CD4-positive, CD25-positive, alpha-beta regulatory T cell (primary cell): ENCODE data around the gene GREM1. TPM values are rescaled to one million over a fixed set of nuclear protein-coding genes. Genes with fewer than 3 reads are reported as not detected.

Experiments used
- ATAC-seq, 2 donors: fragments of 150-1000 bp; cut with Tn5 transposase; one replicate each; pipeline ENCODE4 v1.10.0; 2021; ENCODE audit warnings: low read depth in 2 of 2, moderate number of reproducible peaks in 2 of 2, moderate library complexity in 1 of 2
- DNase-seq, 3 donors: peaks; one replicate each; pipeline versions ENCODE4 v3.0.0 to v3.0.0-alpha.2; 2012 to 2022; ENCODE audit warnings: mixed read lengths in 1 of 3
- H3K27ac ChIP-seq: one replicate; pipeline ENCODE4 v1.7.0; 2013; ENCODE audit warnings: mild to moderate bottlenecking, low read length; ENCODE audit not compliant: insufficient read depth, poor library complexity, severe bottlenecking
- H3K27me3 ChIP-seq: one replicate; pipeline ENCODE4 v1.7.0; 2013; ENCODE audit warnings: low read length; ENCODE audit not compliant: control insufficient read depth, insufficient read depth
- H3K36me3 ChIP-seq: one replicate; pipeline ENCODE4 v1.7.0; 2013; ENCODE audit warnings: mild to moderate bottlenecking, low read length, moderate library complexity; ENCODE audit not compliant: control insufficient read depth, insufficient read depth
- H3K4me1 ChIP-seq: 2 replicates; pipeline ENCODE4 v1.7.0; 2013; ENCODE audit warnings: mild to moderate bottlenecking, low read length; ENCODE audit not compliant: insufficient read depth, control insufficient read depth, poor library complexity, severe bottlenecking
- H3K4me3 ChIP-seq: one replicate; pipeline ENCODE4 v1.7.0; 2013; ENCODE audit warnings: low read depth, mild to moderate bottlenecking, low read length, moderate library complexity
- H3K9me3 ChIP-seq, 2 experiments: 1 replicate in 1 of 2; 2 replicates in 1 of 2; pipeline ENCODE4 v1.7.0; 2013; ENCODE audit warnings: low read length in 2 of 2, mild to moderate bottlenecking in 1 of 2, moderate library complexity in 1 of 2; ENCODE audit not compliant: control insufficient read depth in 2 of 2
- H3K27ac Mint-ChIP-seq, 3 donors: one replicate each; pipeline ENCODE4 v1.8.0; 2020 to 2022; ENCODE audit warnings: mild to moderate bottlenecking in 3 of 3, mixed read lengths in 3 of 3, moderate library complexity in 2 of 3
- H3K27me3 Mint-ChIP-seq: one replicate; pipeline ENCODE4 v1.8.0; 2022; ENCODE audit warnings: mild to moderate bottlenecking, mixed read lengths
- H3K36me3 Mint-ChIP-seq: one replicate; pipeline ENCODE4 v1.8.0; 2020; ENCODE audit warnings: mixed read lengths
- H3K4me1 Mint-ChIP-seq, 4 donors: one replicate each; pipeline ENCODE4 v1.8.0; 2020 to 2022; ENCODE audit warnings: mixed read lengths in 4 of 4, mild to moderate bottlenecking in 1 of 4
- H3K4me3 Mint-ChIP-seq, 4 donors: one replicate each; pipeline ENCODE4 v1.8.0; 2020 to 2022; ENCODE audit warnings: mild to moderate bottlenecking in 4 of 4, mixed read lengths in 4 of 4, moderate library complexity in 3 of 4
- H3K9me3 Mint-ChIP-seq, 7 donors: one replicate each; pipeline ENCODE4 v1.8.0; 2020 to 2022; ENCODE audit warnings: mixed read lengths in 7 of 7, mild to moderate bottlenecking in 3 of 7, moderate library complexity in 2 of 7
- polyA plus RNA-seq, 4 donors: library from polyadenylated mRNA; unstranded; fragments of 300-500 nt; fragmentation: Illumina TruSeq; gene quantifications; one replicate each; pipeline ENCODE4 v1.2.3, GENCODE V29; 2021
- total RNA-seq: library from RNA; stranded (reverse); gene quantifications from one replicate; pipeline ENCODE4 v1.2.3, GENCODE V29; 2022

The GREM1 gene
- total and polyA plus RNA-seq, 5 donors from 2014 or later: not detected

DNA sequence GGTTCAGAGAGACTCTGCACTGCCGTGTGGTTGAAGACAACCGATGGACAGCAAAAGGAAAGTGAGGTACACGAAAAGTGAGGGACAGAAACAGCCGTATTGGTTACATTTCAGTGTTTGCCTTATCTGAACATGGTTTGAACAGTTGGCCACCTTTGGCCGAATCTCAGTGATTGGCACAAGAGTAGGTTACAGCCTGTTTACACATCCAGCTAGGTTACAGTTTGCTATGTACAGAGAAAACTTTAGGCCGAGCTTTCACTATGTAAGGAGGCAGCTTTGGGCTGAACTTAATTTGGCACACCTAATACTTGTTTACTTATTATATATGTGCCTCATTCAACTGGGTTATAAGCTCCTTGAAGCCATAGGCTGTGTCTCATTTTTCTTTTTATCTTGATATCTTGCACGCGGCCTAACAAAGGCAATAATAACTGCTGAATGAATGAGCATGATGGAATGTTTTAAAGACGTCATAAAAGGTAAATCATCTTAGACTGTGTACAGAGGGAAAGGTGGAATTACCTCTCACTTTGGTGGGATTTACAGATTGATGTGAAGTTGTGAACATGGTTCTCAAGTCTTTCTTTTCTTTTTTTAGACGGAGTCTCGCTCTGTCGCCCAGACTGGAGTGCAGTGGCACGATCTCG is 17.2 kb upstream of the GREM1 start:
- Mint-ChIP-seq H3K27me3 (peaks cover 4% of the 10 kb centered on the region), H3K27ac (no peak overlapping the region), H3K4me1 (no peaks in the 10 kb centered on the region), H3K36me3 (no peaks in the 10 kb centered on the region), H3K9me3 (peaks cover 0 to 2% (median 0%) of the 10 kb centered on the region in 7 donors), H3K4me3 (no peak overlapping the region)
- H3K27ac ChIP-seq: no peak overlapping the region
- no peaks in the 10 kb centered on the region for H3K4me1 ChIP-seq
- H3K36me3 ChIP-seq: no peaks in the 10 kb centered on the region
- H3K4me3 ChIP-seq: no peak overlapping the region
- peaks cover 3% of the 10 kb centered on the region for H3K27me3 ChIP-seq
- no peak for DNase-seq
- ATAC-seq: no peak
- H3K9me3 ChIP-seq: no peaks in the 10 kb centered on the region

DNA sequence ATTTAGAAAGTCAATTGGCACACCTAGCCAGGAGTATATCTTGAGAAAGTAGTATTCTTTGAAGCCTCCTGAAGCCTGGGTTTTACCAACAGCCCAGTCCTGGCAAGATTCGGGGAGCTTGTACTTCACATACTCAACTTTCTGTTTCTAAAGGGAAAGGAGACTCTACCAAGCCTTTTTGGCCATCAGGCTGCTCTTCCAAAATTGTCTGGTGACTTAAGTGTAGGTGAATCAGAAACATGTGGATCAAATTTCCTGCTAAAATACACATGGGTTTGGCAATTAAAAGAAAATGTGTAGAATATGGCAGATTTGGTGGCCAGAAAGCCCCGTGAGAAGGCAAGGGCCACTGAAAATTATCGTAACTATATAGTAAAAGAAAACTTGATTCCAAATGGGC is 15.9 kb upstream of the GREM1 start:
- Mint-ChIP-seq H3K4me3 (no peak overlapping the region), H3K4me1 (no peaks in the 10 kb centered on the region), H3K27me3 (peaks cover 4% of the 10 kb centered on the region), H3K9me3 (peaks cover 0 to 2% (median 0%) of the 10 kb centered on the region in 7 donors), H3K27ac (no peak overlapping the region), H3K36me3 (no peaks in the 10 kb centered on the region)
- DNase-seq (no peak), ATAC-seq (no peak)
- no peaks in the 10 kb centered on the region for H3K4me1 ChIP-seq
- H3K4me3 ChIP-seq: no peak overlapping the region
- no peaks in the 10 kb centered on the region for H3K36me3 ChIP-seq
- H3K27ac ChIP-seq: no peak overlapping the region
- H3K9me3 ChIP-seq: no peaks in the 10 kb centered on the region
- peaks cover 3% of the 10 kb centered on the region for H3K27me3 ChIP-seq

DNA sequence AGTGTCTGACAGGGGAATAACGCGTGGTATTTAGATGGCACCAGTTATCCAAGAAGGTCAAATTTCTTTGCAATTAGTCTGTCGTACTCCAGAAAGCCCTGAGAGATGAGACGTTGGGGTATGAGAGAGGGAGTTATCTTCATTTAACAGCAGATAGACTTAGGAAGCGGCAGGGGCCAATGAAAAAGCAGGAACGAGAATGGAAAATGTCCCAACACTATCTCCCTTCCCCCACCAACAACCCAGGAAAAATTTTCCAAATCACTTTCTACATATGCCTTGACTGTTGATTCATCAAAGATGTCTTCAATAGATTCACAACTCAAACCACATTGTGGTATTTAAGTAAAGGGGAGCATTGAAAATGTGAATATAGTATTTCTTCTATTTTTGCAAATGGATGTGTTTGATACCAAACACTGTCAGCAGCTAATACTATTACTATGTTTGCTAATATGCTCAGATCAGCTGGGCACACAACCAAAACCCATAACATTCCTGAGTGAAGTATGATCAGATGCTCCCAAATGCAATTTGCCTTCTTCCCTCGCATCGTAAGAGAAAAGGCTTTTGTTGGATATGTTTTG is 13.3 kb upstream of the GREM1 start:
- no peaks in the 10 kb centered on the region for H3K4me1 Mint-ChIP-seq
- H3K27ac ChIP-seq: no peak overlapping the region
- no peak for ATAC-seq
- H3K9me3 Mint-ChIP-seq: peaks cover 0 to 2% (median 0%) of the 10 kb centered on the region in 7 donors
- no peak overlapping the region for H3K4me3 Mint-ChIP-seq
- no peaks in the 10 kb centered on the region for H3K9me3 ChIP-seq
- H3K36me3 ChIP-seq: no peaks in the 10 kb centered on the region
- H3K4me3 ChIP-seq: no peak overlapping the region
- no peaks in the 10 kb centered on the region for H3K36me3 Mint-ChIP-seq
- H3K27ac Mint-ChIP-seq: no peak overlapping the region
- H3K27me3 Mint-ChIP-seq: peaks cover 20% of the 10 kb centered on the region
- H3K27me3 ChIP-seq: peaks cover 3% of the 10 kb centered on the region
- DNase-seq: no peak
- H3K4me1 ChIP-seq: no peaks in the 10 kb centered on the region

DNA sequence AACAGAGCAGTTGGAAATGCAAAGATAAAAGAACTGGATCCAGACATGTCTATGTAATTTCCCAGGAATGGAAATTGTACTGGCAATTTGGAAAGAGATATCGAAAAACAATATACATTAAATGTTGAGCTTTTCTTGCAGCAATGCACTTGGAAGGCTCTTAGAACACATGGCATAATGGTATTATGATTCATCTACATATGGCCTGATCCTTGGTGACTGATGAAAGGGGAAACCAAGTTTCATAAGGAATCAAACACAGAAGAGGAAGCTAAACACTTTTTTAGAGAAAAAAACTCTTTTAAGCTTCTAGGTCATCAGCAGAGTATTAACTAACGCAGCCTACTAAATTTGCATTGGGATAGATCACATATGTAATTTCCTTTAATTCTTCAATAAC is 12.4 kb upstream of the GREM1 start:
- no peaks in the 10 kb centered on the region for H3K4me1 Mint-ChIP-seq
- no peak for ATAC-seq
- H3K9me3 Mint-ChIP-seq: peaks cover 0 to 2% (median 0%) of the 10 kb centered on the region in 7 donors
- H3K4me3 Mint-ChIP-seq: no peak overlapping the region
- no peaks in the 10 kb centered on the region for H3K4me1 ChIP-seq
- peaks cover 26% of the 10 kb centered on the region for H3K27me3 Mint-ChIP-seq
- no peaks in the 10 kb centered on the region for H3K36me3 Mint-ChIP-seq
- no peaks in the 10 kb centered on the region for H3K36me3 ChIP-seq
- H3K4me3 ChIP-seq: no peak overlapping the region
- H3K27me3 ChIP-seq: peaks cover 3% of the 10 kb centered on the region
- H3K27ac Mint-ChIP-seq: no peak overlapping the region
- no peak for DNase-seq
- no peaks in the 10 kb centered on the region for H3K9me3 ChIP-seq
- no peak overlapping the region for H3K27ac ChIP-seq

DNA sequence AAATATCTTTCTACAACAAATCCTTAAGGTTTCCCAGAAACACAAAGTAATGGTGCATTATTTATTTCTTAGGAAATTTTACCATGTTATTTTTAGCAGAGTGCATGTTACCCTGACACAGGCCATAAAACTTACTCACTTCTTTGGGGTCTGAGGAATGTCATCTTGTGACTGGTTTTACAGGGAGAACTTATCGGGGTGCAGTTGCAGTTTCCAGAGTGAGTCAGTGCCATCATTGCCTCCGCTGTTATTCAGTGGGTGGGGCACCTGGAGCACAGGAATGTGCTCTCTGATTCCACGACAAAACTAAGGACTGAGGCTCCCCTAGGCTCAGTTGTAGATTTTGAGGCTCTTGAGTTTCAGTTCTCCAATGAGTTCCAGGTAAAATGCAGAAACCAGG is 11.1 kb upstream of the GREM1 start:
- no peaks in the 10 kb centered on the region for H3K36me3 Mint-ChIP-seq
- peaks cover 26% of the 10 kb centered on the region for H3K27me3 Mint-ChIP-seq
- ATAC-seq: no peak
- peaks cover 0 to 2% (median 0%) of the 10 kb centered on the region in 7 donors for H3K9me3 Mint-ChIP-seq
- Histone ChIP-seq H3K27ac (no peak overlapping the region), H3K27me3 (peaks cover under 1% of the 10 kb centered on the region), H3K4me1 (no peaks in the 10 kb centered on the region), H3K9me3 (no peaks in the 10 kb centered on the region), H3K4me3 (no peak overlapping the region), H3K36me3 (no peaks in the 10 kb centered on the region)
- no peak for DNase-seq
- H3K4me1 Mint-ChIP-seq: no peaks in the 10 kb centered on the region
- H3K4me3 Mint-ChIP-seq: no peak overlapping the region
- no peak overlapping the region for H3K27ac Mint-ChIP-seq

DNA sequence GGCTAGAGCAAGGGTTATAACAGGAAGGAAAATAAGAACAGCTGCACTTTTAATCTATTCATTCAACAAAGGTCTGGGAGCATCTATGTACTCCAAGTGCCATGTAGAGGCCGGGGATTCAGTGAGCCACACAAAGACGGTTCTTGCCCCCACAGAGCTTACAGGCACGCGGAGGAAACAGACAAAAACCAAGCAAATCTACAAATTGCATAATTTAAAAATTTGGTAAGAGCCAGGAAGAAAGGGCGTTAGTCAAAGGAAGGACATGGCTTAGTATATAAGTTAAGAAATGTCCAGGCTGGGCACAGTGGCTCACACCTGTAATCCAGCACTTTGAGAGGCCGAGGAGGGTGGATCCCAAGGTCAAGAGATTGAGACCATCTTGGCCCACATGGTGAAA is 10.4 kb upstream of the GREM1 start:
- DNase-seq (no peak), ATAC-seq (no peak)
- Mint-ChIP-seq H3K27me3 (peaks cover 26% of the 10 kb centered on the region), H3K4me3 (no peak overlapping the region), H3K36me3 (no peaks in the 10 kb centered on the region), H3K4me1 (no peaks in the 10 kb centered on the region), H3K27ac (no peak overlapping the region), H3K9me3 (peaks cover 0 to 2% (median 0%) of the 10 kb centered on the region in 7 donors)
- no peak overlapping the region for H3K27ac ChIP-seq
- no peaks in the 10 kb centered on the region for H3K36me3 ChIP-seq
- H3K9me3 ChIP-seq: no peaks in the 10 kb centered on the region
- no peaks in the 10 kb centered on the region for H3K27me3 ChIP-seq
- H3K4me1 ChIP-seq: no peaks in the 10 kb centered on the region
- H3K4me3 ChIP-seq: no peak overlapping the region

DNA sequence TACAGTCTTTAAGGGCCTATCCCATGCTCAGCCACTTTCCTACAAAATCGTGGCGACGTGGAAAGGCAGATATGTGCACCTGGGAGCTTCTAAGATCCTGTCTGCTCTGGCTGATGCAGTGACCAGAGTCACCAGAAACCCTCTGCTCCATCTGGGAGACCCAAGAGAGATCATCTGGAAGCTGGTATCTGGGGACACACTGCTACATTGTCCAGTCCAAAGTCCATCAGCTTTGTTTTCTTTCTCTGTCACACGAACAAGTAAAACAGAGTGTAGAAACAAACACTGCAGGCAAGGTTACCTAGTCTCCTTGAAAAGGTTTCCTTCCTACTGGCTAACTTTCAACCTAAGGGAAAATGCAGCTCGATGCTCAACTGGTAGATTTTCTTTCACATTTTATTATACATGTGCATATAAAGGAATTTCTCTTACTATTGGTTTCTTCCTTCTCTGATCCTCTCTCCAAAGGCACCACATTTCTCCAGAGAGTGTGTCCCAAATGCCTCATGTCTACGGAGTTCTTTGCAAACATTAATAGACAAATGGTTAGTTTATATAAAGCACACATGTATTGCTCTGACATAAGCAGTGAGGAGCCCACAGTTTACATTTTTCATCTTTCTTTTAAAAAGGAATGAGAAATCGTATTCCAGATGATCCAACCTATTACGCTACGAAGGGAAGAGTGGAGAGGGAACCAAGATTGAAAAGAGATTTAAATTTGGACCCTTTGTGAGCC is 8.3 kb upstream of the GREM1 start:
- ATAC-seq: no peak
- no peaks in the 10 kb centered on the region for H3K36me3 Mint-ChIP-seq
- no peak overlapping the region for H3K27ac Mint-ChIP-seq
- Histone ChIP-seq H3K4me1 (no peaks in the 10 kb centered on the region), H3K27me3 (peaks cover 2% of the 10 kb centered on the region), H3K27ac (no peak overlapping the region), H3K9me3 (no peaks in the 10 kb centered on the region), H3K4me3 (no peak overlapping the region), H3K36me3 (no peaks in the 10 kb centered on the region)
- H3K27me3 Mint-ChIP-seq: peaks cover 34% of the 10 kb centered on the region
- H3K4me3 Mint-ChIP-seq: no peak overlapping the region
- no peaks in the 10 kb centered on the region for H3K4me1 Mint-ChIP-seq
- H3K9me3 Mint-ChIP-seq: peaks cover 0 to 2% (median 0%) of the 10 kb centered on the region in 7 donors
- no peak for DNase-seq
